Measurements from ENCODE around the gene PRND.
A peak's percentile ranks its signal among the peaks of the same experiment; 100 is the strongest.

Gene PRND

GRCh38 chr20:4721719-4722118 is at the start of gene PRND:
PRND (plus strand) TSS chr20:4721909; CDS start chr20:4724552, 2,643 bp downstream.
- H3K9ac ChIP-seq (ENCODE audit: low read depth, low read length): peak within 1 kb of the TSS; percentile 18; the same call in 1 of the 2 replicates
- H3K9me3 ChIP-seq (ENCODE audit: control insufficient read depth, insufficient read depth, low read length): no peaks in the 10 kb centered on the region
- peaks cover 12% of the 10 kb centered on the region for H3K4me1 ChIP-seq (ENCODE audit: insufficient read depth, low read length)
- no peaks in the 10 kb centered on the region for H3K36me3 ChIP-seq (ENCODE audit: insufficient read depth, low read length)

GRCh38 chr20:4672948-4673347 is 48.8 kb upstream of the PRND start:
- Histone ChIP-seq H3K9me3 (ENCODE audit: control insufficient read depth, insufficient read depth, low read length) (no peaks in the 10 kb centered on the region), H3K4me1 (ENCODE audit: insufficient read depth, low read length) (no peaks in the 10 kb centered on the region), H3K9ac (ENCODE audit: low read depth, low read length) (no peak overlapping the region), H3K36me3 (ENCODE audit: insufficient read depth, low read length) (no peaks in the 10 kb centered on the region)

GRCh38 chr20:4673371-4674001 is 48.2 kb upstream of the PRND start:
- Histone ChIP-seq H3K36me3 (ENCODE audit: insufficient read depth, low read length) (no peaks in the 10 kb centered on the region), H3K4me1 (ENCODE audit: insufficient read depth, low read length) (no peaks in the 10 kb centered on the region), H3K9me3 (ENCODE audit: control insufficient read depth, insufficient read depth, low read length) (no peaks in the 10 kb centered on the region), H3K9ac (ENCODE audit: low read depth, low read length) (no peak overlapping the region)

GRCh38 chr20:4674672-4675071 is 47.0 kb upstream of the PRND start:
- H3K9ac ChIP-seq (ENCODE audit: low read depth, low read length): no peak overlapping the region

GRCh38 chr20:4677846-4678245 is 43.9 kb upstream of the PRND start:
- Histone ChIP-seq H3K4me1 (ENCODE audit: insufficient read depth, low read length) (0 out of 2 replicates have a peak, but pooled peaks cover 16% of the 10 kb centered on the region), H3K36me3 (ENCODE audit: insufficient read depth, low read length) (no peaks in the 10 kb centered on the region), H3K9ac (ENCODE audit: low read depth, low read length) (no peak overlapping the region), H3K9me3 (ENCODE audit: control insufficient read depth, insufficient read depth, low read length) (no peaks in the 10 kb centered on the region)

More at GRCh38 chr20:4674672-4675071, 47.0 kb upstream of the PRND start:
- H3K4me1 ChIP-seq (ENCODE audit: insufficient read depth, low read length): no peaks in the 10 kb centered on the region
- no peaks in the 10 kb centered on the region for H3K36me3 ChIP-seq (ENCODE audit: insufficient read depth, low read length)
- H3K9me3 ChIP-seq (ENCODE audit: control insufficient read depth, insufficient read depth, low read length): no peaks in the 10 kb centered on the region

- no peak overlapping the region for H3K9ac ChIP-seq (ENCODE audit: low read depth, low read length)
- H3K4me1 ChIP-seq (ENCODE audit: insufficient read depth, low read length): peaks cover 29% of the 10 kb centered on the region
- no peaks in the 10 kb centered on the region for H3K36me3 ChIP-seq (ENCODE audit: insufficient read depth, low read length)
- no peaks in the 10 kb centered on the region for H3K9me3 ChIP-seq (ENCODE audit: control insufficient read depth, insufficient read depth, low read length)
Observed at GRCh38 chr20:4681401-4681800, 40.3 kb upstream of the PRND start.

- no peaks in the 10 kb centered on the region for H3K9me3 ChIP-seq (ENCODE audit: control insufficient read depth, insufficient read depth, low read length)
- no peaks in the 10 kb centered on the region for H3K36me3 ChIP-seq (ENCODE audit: insufficient read depth, low read length)
- no peak overlapping the region for H3K9ac ChIP-seq (ENCODE audit: low read depth, low read length)
- peaks cover 29% of the 10 kb centered on the region for H3K4me1 ChIP-seq (ENCODE audit: insufficient read depth, low read length)
Observed at GRCh38 chr20:4681991-4682401, 39.7 kb upstream of the PRND start.

GRCh38 chr20:4682682-4683081 is 39.0 kb upstream of the PRND start:
- Histone ChIP-seq H3K9ac (ENCODE audit: low read depth, low read length) (no peak overlapping the region), H3K4me1 (ENCODE audit: insufficient read depth, low read length) (peaks cover 29% of the 10 kb centered on the region), H3K9me3 (ENCODE audit: control insufficient read depth, insufficient read depth, low read length) (no peaks in the 10 kb centered on the region), H3K36me3 (ENCODE audit: insufficient read depth, low read length) (no peaks in the 10 kb centered on the region)

GRCh38 chr20:4683261-4683660 is 38.4 kb upstream of the PRND start:
- H3K36me3 ChIP-seq (ENCODE audit: insufficient read depth, low read length): no peaks in the 10 kb centered on the region
- H3K9ac ChIP-seq (ENCODE audit: low read depth, low read length): no peak overlapping the region
- peaks cover 29% of the 10 kb centered on the region for H3K4me1 ChIP-seq (ENCODE audit: insufficient read depth, low read length)
- H3K9me3 ChIP-seq (ENCODE audit: control insufficient read depth, insufficient read depth, low read length): no peaks in the 10 kb centered on the region

- no peaks in the 10 kb centered on the region for H3K36me3 ChIP-seq (ENCODE audit: insufficient read depth, low read length)
- H3K9ac ChIP-seq (ENCODE audit: low read depth, low read length): no peak overlapping the region
- no peaks in the 10 kb centered on the region for H3K9me3 ChIP-seq (ENCODE audit: control insufficient read depth, insufficient read depth, low read length)
- peaks cover 28% of the 10 kb centered on the region for H3K4me1 ChIP-seq (ENCODE audit: insufficient read depth, low read length)
Observed at GRCh38 chr20:4684837-4685413, 36.8 kb upstream of the PRND start.

- Histone ChIP-seq H3K36me3 (ENCODE audit: insufficient read depth, low read length) (no peaks in the 10 kb centered on the region), H3K9ac (ENCODE audit: low read depth, low read length) (peak overlapping the region; percentile 49), H3K4me1 (ENCODE audit: insufficient read depth, low read length) (peaks cover 23% of the 10 kb centered on the region), H3K9me3 (ENCODE audit: control insufficient read depth, insufficient read depth, low read length) (no peaks in the 10 kb centered on the region)
Observed at GRCh38 chr20:4685923-4686221, 35.8 kb upstream of the PRND start.

GRCh38 chr20:4688305-4688704 is 33.4 kb upstream of the PRND start:
- Histone ChIP-seq H3K9me3 (ENCODE audit: control insufficient read depth, insufficient read depth, low read length) (no peaks in the 10 kb centered on the region), H3K36me3 (ENCODE audit: insufficient read depth, low read length) (no peaks in the 10 kb centered on the region), H3K9ac (ENCODE audit: low read depth, low read length) (no peak overlapping the region), H3K4me1 (ENCODE audit: insufficient read depth, low read length) (peaks cover 14% of the 10 kb centered on the region)

GRCh38 chr20:4689220-4689619 is 32.5 kb upstream of the PRND start:
- no peaks in the 10 kb centered on the region for H3K36me3 ChIP-seq (ENCODE audit: insufficient read depth, low read length)
- no peaks in the 10 kb centered on the region for H3K9me3 ChIP-seq (ENCODE audit: control insufficient read depth, insufficient read depth, low read length)
- no peak overlapping the region for H3K9ac ChIP-seq (ENCODE audit: low read depth, low read length)
- H3K4me1 ChIP-seq (ENCODE audit: insufficient read depth, low read length): peaks cover 13% of the 10 kb centered on the region

- Histone ChIP-seq H3K9me3 (ENCODE audit: control insufficient read depth, insufficient read depth, low read length) (no peaks in the 10 kb centered on the region), H3K36me3 (ENCODE audit: insufficient read depth, low read length) (no peaks in the 10 kb centered on the region), H3K9ac (ENCODE audit: low read depth, low read length) (no peak overlapping the region), H3K4me1 (ENCODE audit: insufficient read depth, low read length) (peaks cover 9% of the 10 kb centered on the region; the same call in 1 of the 2 replicates)
Observed at GRCh38 chr20:4691753-4692152, 30.0 kb upstream of the PRND start.

- Histone ChIP-seq H3K9me3 (ENCODE audit: control insufficient read depth, insufficient read depth, low read length) (no peaks in the 10 kb centered on the region), H3K36me3 (ENCODE audit: insufficient read depth, low read length) (no peaks in the 10 kb centered on the region), H3K9ac (ENCODE audit: low read depth, low read length) (no peak overlapping the region), H3K4me1 (ENCODE audit: insufficient read depth, low read length) (peaks cover 22% of the 10 kb centered on the region)
Observed at GRCh38 chr20:4694076-4694475, 27.6 kb upstream of the PRND start.

Measured in ES-I3 (cell line).